NCI-H510A (cell line): ENCODE measurements around the gene TEFM.
"Not testable (repeated sequence)": the region's sequence is repeated elsewhere in the genome, so short reads cannot be mapped to it uniquely, and the experiment has no call there.

Experiments used
- DNase-seq: peaks from one replicate; lab custom pipeline; 2025; lab: John Stamatoyannopoulos, UW

Gene TEFM

GRCh38 chr17:30906101-30906911 is at the start of gene TEFM:
TSS of gene TEFM (minus strand) at chr17:30906238. CDS start at chr17:30906198, 40 bp downstream.
- peak; percentile 92 for DNase-seq

GRCh38 chr17:30954046-30954830 is 48.2 kb upstream of the TEFM start:
- DNase-seq = no peak

GRCh38 chr17:30952638-30953393 is 46.8 kb upstream of the TEFM start:
- DNase-seq = no peak

GRCh38 chr17:30950669-30951399 is 44.8 kb upstream of the TEFM start:
- DNase-seq = peak; percentile 95

DNA sequence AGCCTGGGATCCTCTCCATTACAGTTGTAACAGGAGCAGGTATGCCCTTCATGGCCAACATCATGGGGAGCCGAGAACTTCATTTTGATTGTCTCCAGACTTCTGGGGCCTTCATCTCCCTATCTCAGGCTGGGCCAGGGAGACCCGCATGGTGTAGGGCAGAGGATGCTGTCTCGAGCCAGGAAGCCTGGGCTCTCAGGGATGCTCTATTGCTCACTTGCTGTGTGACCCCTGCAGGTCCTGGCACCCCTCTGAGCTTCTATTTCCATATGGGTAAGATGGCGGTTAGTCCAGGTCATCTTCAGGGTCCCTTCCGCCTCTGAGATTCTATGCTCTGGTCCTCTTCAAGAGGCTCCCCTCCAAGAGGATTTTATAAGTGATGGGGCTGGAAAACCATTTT is 44.2 kb upstream of the TEFM start:
- no peak for DNase-seq

GRCh38 chr17:30947796-30948195 is 41.8 kb upstream of the TEFM start:
- DNase-seq = no peak

- no peak for DNase-seq
These were observed 36.5 kb upstream of the TEFM start for GRCh38 chr17:30942308-30943079.

- DNase-seq = no peak
These were observed 33.1 kb upstream of the TEFM start for GRCh38 chr17:30939051-30939689.

DNA sequence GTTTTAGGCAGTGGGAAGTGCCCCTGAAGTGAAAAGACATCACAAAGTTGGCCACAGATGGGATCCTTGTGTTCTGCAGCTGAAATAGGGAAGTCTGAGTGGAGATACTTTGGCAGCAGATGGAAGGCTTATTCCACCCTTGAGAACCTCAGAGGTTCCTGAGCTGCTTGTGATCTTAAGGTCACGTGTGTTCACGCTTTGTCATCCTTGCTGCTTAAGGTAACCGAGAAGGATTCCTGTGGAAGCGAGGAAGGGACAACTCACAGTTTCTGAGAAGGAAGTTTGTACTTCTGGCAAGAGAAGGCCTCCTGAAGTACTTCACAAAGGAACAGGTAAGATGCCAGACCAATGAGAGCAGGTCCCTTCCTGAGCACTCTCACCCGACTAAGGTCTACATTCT is 27.9 kb upstream of the TEFM start:
- DNase-seq = no peak

DNA sequence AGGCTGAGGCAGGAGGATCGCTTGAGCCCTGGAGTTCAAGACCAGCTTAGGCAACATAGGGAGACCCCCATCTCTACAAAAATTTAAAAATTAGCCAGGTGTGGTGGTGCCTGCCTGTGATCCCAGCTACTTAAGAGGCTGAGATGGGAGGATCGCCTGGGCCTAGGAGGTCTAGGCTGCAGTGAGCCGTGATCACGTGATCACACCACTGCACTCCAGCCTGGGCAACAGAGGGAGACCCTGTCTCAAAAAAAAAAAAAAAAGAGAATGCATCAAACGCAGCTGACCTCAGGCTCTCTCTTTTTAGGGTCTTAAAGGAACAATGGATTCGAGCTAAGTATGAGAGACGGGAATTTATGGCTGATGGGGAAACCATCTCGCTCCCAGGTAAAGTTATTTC is 25.5 kb upstream of the TEFM start:
- DNase-seq = not testable (repeated sequence)

- DNase-seq = no peak
These were observed 24.5 kb upstream of the TEFM start for GRCh38 chr17:30930495-30930894.

DNA sequence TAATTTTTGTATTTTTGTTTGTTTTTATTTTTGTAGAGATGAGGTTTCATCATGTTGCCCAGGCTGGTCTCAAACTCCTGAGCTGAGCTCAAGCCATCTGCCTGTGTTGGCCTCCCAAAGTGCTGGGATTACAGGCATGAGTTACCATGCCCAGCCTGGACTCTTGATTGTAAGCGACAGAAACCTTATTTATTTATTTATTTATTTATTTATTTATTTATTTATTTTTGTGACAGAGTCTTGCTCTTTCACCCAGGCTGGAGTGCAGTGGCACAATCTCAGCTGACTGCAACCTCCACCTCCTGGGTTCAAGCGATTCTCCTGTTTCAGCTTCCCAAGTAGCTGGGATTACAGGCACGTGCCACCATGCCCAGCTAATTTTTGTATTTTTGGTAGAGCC is 23.8 kb upstream of the TEFM start:
- not testable (repeated sequence) for DNase-seq

GRCh38 chr17:30929081-30929633 is 23.1 kb upstream of the TEFM start:
- DNase-seq = no peak

DNA sequence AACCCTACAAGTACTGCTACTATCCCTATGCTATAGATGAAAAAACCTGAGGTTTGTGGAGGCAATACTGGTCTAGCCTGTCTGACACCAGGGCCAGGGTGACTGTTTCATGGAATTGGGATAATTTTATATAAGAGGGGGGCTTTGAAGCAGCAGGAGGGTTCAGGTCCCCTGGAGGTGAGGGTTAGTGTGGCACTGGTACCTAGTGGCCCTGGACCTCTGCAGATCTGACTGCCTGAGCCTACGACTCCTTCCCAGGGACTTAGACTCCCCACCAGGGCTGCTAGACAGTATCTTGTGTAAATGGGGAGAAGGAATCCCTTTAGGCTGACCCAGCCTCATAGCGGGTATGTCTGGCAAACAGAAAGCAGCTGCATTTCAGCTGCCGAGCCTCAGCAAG is 22.5 kb upstream of the TEFM start:
- no peak for DNase-seq

- DNase-seq = no peak
These were observed 21.7 kb upstream of the TEFM start for GRCh38 chr17:30927756-30928155.

DNA sequence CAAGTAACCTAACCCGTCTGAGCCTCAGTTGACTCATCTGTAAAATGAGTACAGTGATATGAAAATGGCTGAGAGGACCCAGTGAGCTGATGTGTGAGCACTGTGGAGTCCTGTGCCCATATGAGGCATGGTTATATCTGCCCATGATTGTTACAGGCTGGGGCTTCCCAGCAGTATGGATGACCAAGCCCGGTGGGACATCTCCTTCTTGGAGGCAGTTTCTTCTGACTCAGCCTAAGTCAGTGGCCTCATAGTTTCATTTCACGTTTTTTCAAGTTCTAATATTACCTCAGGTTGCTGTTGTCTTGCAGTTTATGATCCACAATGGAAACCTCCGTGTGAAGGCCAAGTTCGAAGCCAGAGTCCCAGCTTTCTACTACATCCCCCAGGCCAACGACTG is 20.5 kb upstream of the TEFM start:
- no peak for DNase-seq

- DNase-seq = no peak
These were observed 18.3 kb upstream of the TEFM start for GRCh38 chr17:30924341-30924740.

DNA sequence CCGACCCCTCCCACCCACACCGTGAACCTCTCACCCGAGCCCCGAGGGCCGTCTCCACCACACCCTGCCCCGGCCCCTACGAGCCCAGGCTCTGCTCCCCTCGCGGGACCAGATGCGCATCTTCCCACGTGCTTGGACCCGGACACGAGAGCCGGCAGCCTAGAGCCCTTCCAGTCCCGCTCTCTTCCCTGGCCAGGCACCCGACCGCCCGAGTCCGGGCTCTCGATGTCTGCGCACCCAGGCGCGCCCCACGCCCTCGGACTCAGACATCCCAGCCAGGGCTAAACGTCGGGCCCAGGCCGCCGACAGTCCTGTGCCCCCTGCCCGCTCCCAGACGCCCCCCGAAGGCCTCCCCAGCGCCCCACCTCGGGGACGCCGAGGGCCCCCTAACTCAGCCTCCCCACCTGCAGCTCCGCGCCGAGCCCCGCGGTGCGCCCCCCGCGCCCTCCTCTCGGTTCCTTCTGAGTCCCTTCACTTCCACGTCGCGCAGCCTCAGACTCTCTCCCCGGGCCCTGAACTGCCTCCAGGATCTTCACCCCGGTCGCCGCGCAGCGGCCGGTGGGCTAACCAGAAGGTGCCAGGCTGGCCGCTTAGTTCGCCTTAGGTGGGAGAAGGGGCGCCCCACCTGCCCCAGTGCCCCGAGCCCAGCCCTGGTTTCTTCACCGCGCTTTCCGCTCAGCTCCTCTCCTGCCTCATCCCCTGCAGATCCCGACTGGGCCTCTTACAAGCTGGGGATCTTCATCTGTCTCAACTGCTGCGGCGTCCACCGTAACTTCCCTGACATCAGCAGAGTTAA is 16.4 kb upstream of the TEFM start:
- no peak for DNase-seq

DNA sequence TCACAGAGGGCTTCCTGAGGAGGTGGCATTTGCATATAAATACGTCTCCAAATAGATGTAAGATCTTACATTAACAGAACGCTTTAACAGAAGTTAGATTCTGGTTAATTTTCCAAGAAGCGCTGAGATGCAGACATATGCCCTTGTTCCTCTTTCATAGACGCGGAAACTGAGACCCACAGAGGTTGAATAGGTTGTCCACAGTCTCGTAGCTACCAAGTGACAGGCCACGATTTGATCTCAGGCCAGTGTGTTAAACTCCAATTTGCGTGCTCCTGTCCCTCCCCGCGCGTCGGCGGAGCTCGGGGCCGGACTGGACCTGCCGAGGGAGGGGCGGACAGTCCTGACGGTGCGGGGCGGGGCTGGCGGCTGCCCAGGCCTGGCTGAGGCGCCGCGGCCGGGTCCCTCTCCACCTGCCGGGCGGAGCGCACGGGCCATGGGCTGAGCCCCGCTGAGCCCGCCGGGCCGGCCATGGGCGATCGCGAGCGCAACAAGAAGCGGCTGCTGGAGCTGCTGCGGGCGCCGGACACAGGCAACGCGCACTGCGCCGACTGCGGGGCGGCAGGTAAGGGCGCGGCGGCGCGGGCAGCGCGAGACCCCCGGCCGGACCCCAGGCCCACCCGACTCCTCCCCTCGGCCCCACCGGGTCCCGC is 15.6 kb upstream of the TEFM start, which contains the start of gene ADAP2:
ADAP2 (plus strand) TSS at position 402 of the 653 bp plus-strand sequence; CDS start at position 472, 70 bp downstream.
- DNase-seq = peak; percentile 51
